Chondrocyte (in vitro differentiated cells): ENCODE data around the gene SMIM13. TPM values are rescaled to one million over a fixed set of nuclear protein-coding genes. Genes with fewer than 3 reads are reported as not detected.

Experiments used
- DNase-seq: peaks from one replicate; pipeline ENCODE4 v3.0.0; 2021; ENCODE audit warnings: mixed read lengths, low spot score
- H3K27ac Mint-ChIP-seq: one replicate; pipeline ENCODE4 v1.8.0; 2021; ENCODE audit warnings: mild to moderate bottlenecking, moderate library complexity, mixed read lengths; ENCODE audit not compliant: unreplicated experiment
- H3K27me3 Mint-ChIP-seq: 2 replicates; pipeline ENCODE4 v1.8.0; 2021; ENCODE audit warnings: low read depth, mixed read lengths
- H3K36me3 Mint-ChIP-seq: 2 replicates; pipeline ENCODE4 v1.8.0; 2021; ENCODE audit warnings: low read depth, mixed read lengths
- H3K4me1 Mint-ChIP-seq: 2 replicates; pipeline ENCODE4 v1.8.0; 2021; ENCODE audit warnings: low read depth, mild to moderate bottlenecking, mixed read lengths
- H3K4me3 Mint-ChIP-seq: one replicate; pipeline ENCODE4 v1.8.0; 2021; ENCODE audit warnings: mild to moderate bottlenecking, moderate library complexity, mixed read lengths; ENCODE audit not compliant: unreplicated experiment
- H3K9me3 Mint-ChIP-seq: 2 replicates; pipeline ENCODE4 v1.8.0; 2021; ENCODE audit warnings: low read depth, mixed read lengths
- CTCF ChIP-seq: fragments of 200-600 bp; sonication (generic); IDR thresholded peaks from 2 replicates; pipeline ENCODE4 v1.5.0; 2021; ENCODE audit warnings: antibody characterized with exemption, mild to moderate bottlenecking, moderate library complexity
- total RNA-seq: library from RNA; stranded (reverse); gene quantifications from 3 replicates; pipeline ENCODE4 v1.2.1, GENCODE V29; 2021

SMIM13 gene
- total RNA-seq, 1 donor from 2014 or later, result 20.9 TPM

GRCh38 chr6:11097476-11097875 lies 3.8 kb downstream of the SMIM13 start:
- no peak for TF ChIP-seq CTCF
- H3K27me3 Mint-ChIP-seq, result no peaks in the 10 kb centered on the region
- no peak overlapping the region for H3K27ac Mint-ChIP-seq
- peaks cover 10% of the 10 kb centered on the region for H3K36me3 Mint-ChIP-seq
- DNase-seq, result no peak
- H3K9me3 Mint-ChIP-seq, result peaks cover 13% of the 10 kb centered on the region
- H3K4me3 Mint-ChIP-seq, result no peak overlapping the region
- H3K4me1 Mint-ChIP-seq, result peaks cover 25% of the 10 kb centered on the region

DNA sequence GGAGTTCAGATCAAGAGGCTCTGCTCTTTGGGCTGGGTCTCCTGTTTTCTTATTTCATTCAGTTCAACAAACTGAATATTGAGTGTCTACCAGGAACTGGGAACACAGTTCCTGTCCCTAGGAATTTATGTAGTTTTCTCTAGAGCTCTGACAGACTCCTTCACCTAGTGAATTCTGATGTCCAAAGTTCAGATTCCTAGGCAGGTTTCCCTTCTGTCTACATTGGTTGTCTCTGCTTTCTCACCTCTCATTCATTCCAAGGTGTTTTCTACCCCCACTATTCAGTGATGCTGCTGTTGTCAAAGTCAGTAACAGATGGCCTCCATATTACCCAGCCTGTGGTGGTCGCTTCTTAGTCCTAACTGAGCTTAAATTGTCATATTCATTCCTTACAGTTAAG lies 4.4 kb downstream of the SMIM13 start:
- no peak overlapping the region for H3K4me3 Mint-ChIP-seq
- no peak for DNase-seq
- H3K36me3 Mint-ChIP-seq, result peaks cover 10% of the 10 kb centered on the region
- H3K9me3 Mint-ChIP-seq, result peaks cover 13% of the 10 kb centered on the region
- no peak overlapping the region for H3K27ac Mint-ChIP-seq
- H3K4me1 Mint-ChIP-seq, result peaks cover 20% of the 10 kb centered on the region
- TF ChIP-seq CTCF, result no peak
- no peaks in the 10 kb centered on the region for H3K27me3 Mint-ChIP-seq

DNA sequence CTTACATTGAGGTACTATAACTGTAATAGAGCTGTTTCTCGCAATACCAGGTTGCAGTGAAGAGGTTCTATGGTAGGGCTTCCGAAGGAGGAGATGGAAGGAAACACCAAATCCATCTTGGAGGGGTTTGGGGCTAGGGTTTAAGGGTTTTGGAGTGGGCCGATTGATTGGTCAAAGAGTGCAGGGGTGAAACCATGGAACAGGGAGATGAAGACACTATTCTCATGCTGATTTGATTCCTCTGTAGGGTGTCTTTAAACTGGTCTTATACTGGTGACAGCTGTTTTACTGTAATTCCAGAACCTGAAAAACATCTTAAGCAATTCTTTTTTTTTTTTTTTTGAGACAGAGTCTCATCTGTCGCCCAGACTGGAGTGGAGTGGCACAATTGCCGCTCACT lies 7.8 kb downstream of the SMIM13 start:
- Mint-ChIP-seq H3K4me1 (peaks cover under 1% of the 10 kb centered on the region), H3K27ac (no peak overlapping the region), H3K4me3 (no peak overlapping the region), H3K36me3 (peaks cover 8% of the 10 kb centered on the region), H3K9me3 (peaks cover 13% of the 10 kb centered on the region), H3K27me3 (no peaks in the 10 kb centered on the region)
- TF ChIP-seq CTCF, result no peak
- DNase-seq, result no peak

DNA sequence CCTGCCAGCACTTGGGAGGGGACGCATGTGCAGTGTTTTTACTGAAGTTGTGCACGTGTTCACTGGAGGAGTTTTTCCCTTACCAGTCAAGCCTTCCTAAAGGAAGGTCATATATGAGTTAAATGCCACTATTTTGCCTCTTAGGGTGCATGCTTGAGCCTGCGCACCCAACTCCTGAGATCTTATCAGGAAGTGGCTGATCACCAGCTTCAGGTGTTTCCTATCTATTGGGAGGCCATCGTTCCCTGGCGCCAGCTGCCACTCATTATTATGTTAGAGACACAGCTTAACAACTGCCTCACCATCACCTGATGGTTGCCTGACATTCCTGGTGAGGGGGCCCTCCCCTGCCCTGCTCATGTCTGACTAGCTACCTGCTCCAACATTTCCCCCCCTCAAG lies 9.4 kb downstream of the SMIM13 start:
- Mint-ChIP-seq H3K27ac (no peak overlapping the region), H3K27me3 (no peaks in the 10 kb centered on the region), H3K4me3 (no peak overlapping the region), H3K9me3 (peaks cover 13% of the 10 kb centered on the region), H3K36me3 (peaks cover 8% of the 10 kb centered on the region), H3K4me1 (no peaks in the 10 kb centered on the region)
- TF ChIP-seq CTCF, result no peak
- DNase-seq, result no peak

GRCh38 chr6:11108726-11109125 lies 15.1 kb downstream of the SMIM13 start:
- Mint-ChIP-seq H3K27ac (no peak overlapping the region), H3K4me1 (peaks cover 11% of the 10 kb centered on the region), H3K36me3 (no peaks in the 10 kb centered on the region), H3K9me3 (no peaks in the 10 kb centered on the region), H3K27me3 (no peaks in the 10 kb centered on the region), H3K4me3 (no peak overlapping the region)
- DNase-seq, result no peak
- TF ChIP-seq CTCF, result no peak
